Left ventricle myocardium superior (tissue), 1 donor: ENCODE measurements around the gene MZT2B. TPM values are rescaled to one million over a fixed set of nuclear protein-coding genes. Genes with fewer than 3 reads are reported as not detected.
"Not testable (repeated sequence)": the region's sequence is repeated elsewhere in the genome, so short reads cannot be mapped to it uniquely, and the experiment has no call there.

Experiments
- ATAC-seq: fragments of 200-7000 bp; cut with Tn5 transposase; one replicate; pipeline ENCODE4 v1.9.1; 2020; ENCODE audit warnings: mild to moderate bottlenecking, moderate library complexity
- DNase-seq: peaks from one replicate; pipeline ENCODE4 v3.0.0-alpha.2; 2020
- intact Hi-C: fragments of 100-400 bp; cut with micrococcal nuclease; formaldehyde crosslinking; loops from one replicate; pipeline ENCODE4 v1.11.0; 2022
- total RNA-seq: library from RNA; stranded (reverse); fragmentation: NEBNext Ultra II Directional; extraction: Animal tissue kit (Norgen Biotek cat#: 25700); gene quantifications from one replicate; pipeline ENCODE4 v1.2.1, GENCODE V29; 2021
- donor health status: DM: no; HTN: yes; CAD: no; lungs with severe emphysema.

The MZT2B gene
- total RNA-seq, 1 donor from 2014 or later: 510 TPM

DNA sequence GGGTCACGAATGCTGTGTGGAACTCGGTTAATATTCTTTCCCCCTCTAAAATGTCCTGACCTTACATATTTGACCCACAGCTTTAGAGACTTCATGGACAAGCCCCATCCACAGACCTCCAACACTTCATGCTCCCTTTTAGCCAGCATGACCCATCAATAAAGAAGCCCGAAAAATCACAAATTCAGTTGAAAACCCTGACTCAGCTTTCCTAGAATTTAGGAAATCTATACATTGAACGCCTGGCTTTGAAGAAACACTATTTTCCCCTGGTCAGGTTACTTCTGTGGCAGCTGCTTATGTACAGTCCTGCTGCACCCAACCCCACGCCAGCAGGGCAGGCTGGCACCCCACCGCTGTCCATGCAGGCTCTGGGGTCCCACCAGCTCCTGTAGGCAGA, 9.3 kb downstream of the MZT2B start:
- DNase-seq, intact Hi-C loops, ATAC-seq: not testable (repeated sequence)

GRCh38 chr2:130192451-130192850, 10.4 kb downstream of the MZT2B start:
- intact Hi-C loops, DNase-seq, ATAC-seq: not testable (repeated sequence)

DNA sequence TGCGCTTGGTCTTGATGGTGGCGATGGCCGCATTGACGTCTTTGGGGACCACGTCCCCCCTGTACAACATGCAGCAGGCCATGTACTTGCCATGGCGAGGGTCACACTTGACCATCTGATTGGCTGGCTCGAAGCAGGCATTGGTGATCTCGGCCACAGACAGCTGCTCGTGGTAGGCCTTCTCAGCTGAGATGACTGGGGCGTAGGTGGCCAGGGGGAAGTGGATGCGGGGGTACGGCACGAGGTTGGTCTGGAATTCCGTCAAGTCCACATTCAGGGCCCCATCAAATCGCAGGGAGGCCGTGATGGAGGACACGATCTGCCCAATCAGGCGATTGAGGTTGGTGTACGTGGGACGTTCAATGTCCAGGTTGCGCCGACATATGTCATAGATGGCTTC, 11.8 kb downstream of the MZT2B start:
- ATAC-seq, intact Hi-C loops, DNase-seq: not testable (repeated sequence)

GRCh38 chr2:130195089-130195635, 13.1 kb downstream of the MZT2B start:
- intact Hi-C loops, DNase-seq: not testable (repeated sequence)
- ATAC-seq: peak; percentile 81

DNA sequence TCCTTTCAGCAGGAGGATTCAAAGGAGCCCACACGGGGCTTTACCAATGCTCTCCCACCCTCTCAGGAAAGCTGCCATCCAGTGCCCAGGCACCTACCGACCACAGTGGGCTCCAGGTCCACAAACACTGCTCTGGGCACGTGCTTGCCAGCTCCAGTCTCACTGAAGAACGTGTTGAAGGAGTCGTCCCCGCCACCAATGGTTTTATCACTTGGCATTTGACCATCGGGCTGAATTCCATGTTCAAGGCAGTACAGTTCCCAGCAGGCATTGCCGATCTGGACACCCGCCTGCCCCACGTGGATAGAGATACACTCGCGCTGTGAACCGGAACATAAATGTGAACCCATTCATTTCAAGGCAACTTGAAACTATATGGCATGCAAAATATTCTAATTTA, 14.0 kb downstream of the MZT2B start:
- ATAC-seq (peak; percentile 93), DNase-seq (peak; percentile 49)
- intact Hi-C loops: not testable (repeated sequence)

DNA sequence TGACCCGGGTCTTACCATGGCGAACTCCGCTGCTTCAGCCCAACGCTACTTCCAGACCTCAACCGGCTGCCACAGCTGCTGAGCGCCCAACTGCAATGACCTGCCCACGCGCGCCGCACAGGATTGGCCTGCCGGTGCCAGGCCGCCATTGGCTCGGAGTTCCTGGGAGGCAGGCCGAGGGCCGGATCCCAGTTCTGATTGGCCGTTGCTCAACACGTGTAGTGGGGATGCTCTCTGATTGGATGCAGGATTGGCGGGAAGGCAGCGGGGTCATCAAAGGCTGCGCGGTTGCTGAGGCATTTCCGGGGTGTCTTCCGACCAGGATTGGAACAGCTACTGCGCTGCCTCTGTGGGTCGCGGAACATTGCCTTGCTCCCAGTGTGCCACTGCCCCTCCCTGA, 16.3 kb downstream of the MZT2B start, which contains the start of gene TUBA3E:
Gene TUBA3E (minus strand): TSS at position 97 of the 400 bp plus-strand sequence. CDS start 79 bp downstream, at position 18.
- intact Hi-C loops: no loop called here
- ATAC-seq: no peak

DNA sequence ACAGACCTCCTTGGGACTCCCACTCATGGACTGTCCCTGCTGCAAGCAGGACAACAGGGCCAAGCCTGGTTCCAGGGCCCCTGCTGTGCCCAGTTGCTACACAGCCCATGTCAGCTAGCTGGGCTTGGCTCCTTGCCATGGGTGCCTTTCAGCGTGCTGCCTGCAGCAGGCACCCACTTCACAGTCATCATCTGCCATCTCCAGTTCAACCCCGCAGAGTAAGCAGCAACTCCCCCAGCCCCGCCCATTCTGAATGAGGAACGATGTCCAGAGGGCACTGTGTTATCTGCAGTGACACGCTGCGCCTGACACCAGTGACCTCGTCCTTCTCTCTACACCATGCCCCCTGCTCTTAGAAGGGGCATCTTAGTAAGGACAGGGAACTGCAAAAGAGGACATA, 20.5 kb downstream of the MZT2B start:
- peak; percentile 96 for ATAC-seq
- intact Hi-C loops: not testable (repeated sequence)
- DNase-seq: peak; percentile 81

More for the DNA sequence above, 16.3 kb downstream of the MZT2B start, which contains the start of gene TUBA3E:
- DNase-seq: no peak

DNA sequence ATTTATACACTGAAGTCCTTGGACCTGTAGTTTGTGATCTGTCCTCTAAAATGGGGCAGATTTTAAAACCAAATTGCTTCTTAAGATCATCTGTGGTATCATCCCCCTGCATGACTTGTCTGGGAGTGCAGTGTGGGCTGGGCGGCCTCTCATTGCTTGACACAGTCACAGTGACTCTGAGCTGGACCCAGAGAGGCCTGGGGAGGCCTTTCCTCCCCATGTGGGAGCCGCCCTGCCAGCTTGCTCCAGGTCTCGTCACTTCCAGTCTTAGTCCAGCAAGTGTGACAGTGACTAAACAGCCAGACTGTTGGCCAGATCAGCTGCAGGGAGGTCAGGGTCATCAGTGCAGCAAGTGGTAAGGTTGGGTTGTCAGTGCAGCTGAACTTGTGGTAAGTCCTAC, 21.1 kb downstream of the MZT2B start:
- ATAC-seq: peak; percentile 43
- intact Hi-C loops, DNase-seq: not testable (repeated sequence)

GRCh38 chr2:130207051-130207450, 25.0 kb downstream of the MZT2B start:
- DNase-seq, ATAC-seq, intact Hi-C loops: not testable (repeated sequence)

GRCh38 chr2:130219147-130219546, 37.1 kb downstream of the MZT2B start:
- DNase-seq, intact Hi-C loops, ATAC-seq: not testable (repeated sequence)

DNA sequence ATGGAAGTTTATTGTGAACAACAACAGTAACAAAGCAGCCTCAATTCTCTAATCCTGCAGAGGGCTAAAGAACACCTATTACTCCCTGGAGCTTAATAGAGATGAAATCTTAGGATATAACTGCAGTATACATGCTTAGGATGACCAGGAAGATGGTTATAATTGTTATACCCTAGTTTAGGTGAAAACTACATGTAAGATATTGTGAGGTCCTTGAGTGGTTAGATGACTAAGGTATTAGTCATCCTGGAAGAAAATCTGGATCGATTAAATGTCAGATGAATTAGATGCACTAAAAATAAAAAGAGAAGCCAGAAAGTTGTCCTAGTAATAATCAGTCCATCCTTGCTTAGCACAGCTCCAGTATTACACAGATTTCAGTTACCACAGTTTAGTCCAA, 38.4 kb downstream of the MZT2B start:
- DNase-seq, ATAC-seq, intact Hi-C loops: not testable (repeated sequence)

DNA sequence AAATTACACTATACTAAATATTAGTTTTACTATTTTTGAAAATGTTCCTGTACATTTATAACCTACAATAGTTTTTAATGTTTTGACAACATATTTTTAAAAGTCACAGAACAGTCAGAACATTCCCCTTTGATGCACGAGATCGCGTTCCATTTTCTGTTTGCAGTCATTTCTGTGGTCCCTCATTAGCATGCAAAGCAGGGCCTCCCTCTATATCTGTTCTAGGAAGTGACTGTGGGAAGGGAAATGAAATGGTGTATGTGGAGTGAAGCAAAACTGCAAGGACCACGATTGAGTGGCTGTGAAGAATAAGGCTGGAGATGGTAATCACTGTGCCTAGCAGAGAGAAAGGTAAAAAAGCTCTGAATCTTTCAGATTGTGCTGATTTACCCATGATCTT, 40.5 kb downstream of the MZT2B start:
- ATAC-seq, intact Hi-C loops, DNase-seq: not testable (repeated sequence)

GRCh38 chr2:130228005-130228404, 45.9 kb downstream of the MZT2B start:
- DNase-seq, ATAC-seq, intact Hi-C loops: not testable (repeated sequence)

- intact Hi-C loops, DNase-seq: not testable (repeated sequence)
Observed at GRCh38 chr2:130228467-130229160, 46.6 kb downstream of the MZT2B start.

GRCh38 chr2:130229161-130229510, 47.1 kb downstream of the MZT2B start:
- intact Hi-C loops: not testable (repeated sequence)
- peak; percentile 93 for ATAC-seq
- peak; percentile 74 for DNase-seq

More at GRCh38 chr2:130228467-130229160, 46.6 kb downstream of the MZT2B start:
- ATAC-seq: not testable (repeated sequence)

- intact Hi-C loops, ATAC-seq, DNase-seq: not testable (repeated sequence)
Observed at GRCh38 chr2:130230376-130230775, 48.3 kb downstream of the MZT2B start.

DNA sequence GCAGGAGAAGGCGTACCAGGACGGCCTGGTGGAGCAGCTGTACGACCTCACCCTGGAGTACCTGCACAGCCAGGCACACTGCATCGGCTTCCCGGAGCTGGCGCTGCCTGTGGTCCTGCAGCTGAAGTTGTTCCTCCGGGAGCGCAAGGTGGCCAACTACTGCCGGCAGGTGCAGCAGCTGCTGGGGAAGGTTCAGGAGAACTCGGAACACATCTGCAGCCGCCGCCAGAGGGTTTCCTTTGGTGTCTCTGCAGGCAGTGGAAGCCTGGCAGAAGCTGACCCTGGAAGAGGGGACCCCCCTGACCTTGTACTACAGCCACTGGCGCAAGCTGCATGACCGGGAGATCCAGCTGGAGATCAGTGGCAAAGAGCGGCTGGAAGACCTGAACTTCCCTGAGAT, 48.8 kb downstream of the MZT2B start:
- ATAC-seq, intact Hi-C loops, DNase-seq: not testable (repeated sequence)

DNA sequence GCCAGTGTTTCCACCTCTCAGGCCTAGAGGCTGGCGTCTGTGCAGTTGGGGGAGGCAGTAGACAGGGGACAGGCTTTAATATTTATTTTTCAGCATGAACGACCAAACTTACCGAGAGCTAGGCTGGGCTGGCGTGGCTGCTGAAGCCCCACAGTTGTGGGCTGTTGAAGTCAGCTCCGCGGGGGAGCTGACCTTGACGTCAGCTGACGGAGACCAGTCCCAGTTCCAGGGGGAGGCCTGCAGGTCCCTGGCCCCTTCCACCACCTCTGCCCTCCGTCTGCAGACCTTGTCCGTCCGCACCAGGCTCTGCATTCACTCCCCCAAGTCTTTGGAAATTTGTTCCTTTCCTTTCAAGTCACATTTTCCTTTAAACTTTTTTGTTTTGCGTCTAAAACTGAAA, 49.6 kb downstream of the MZT2B start:
- DNase-seq (no peak), ATAC-seq (no peak)
- intact Hi-C loops: no loop called here

GRCh38 chr2:130233066-130233465, 51.0 kb downstream of the MZT2B start:
- intact Hi-C loops, DNase-seq, ATAC-seq: not testable (repeated sequence)

GRCh38 chr2:130239581-130239980, 57.5 kb downstream of the MZT2B start:
- ATAC-seq, DNase-seq, intact Hi-C loops: not testable (repeated sequence)
